Endothelial cell of umbilical vein (primary cell): ENCODE data around the gene SOX8. TPM values are rescaled to one million over a fixed set of nuclear protein-coding genes. Genes with fewer than 3 reads are reported as not detected.

ENCODE experiments used
- BruUV-seq: library from RNA; stranded (reverse); fragments of 400-500 nt; replicated peaks from 2 replicates; lab custom pipeline; 2021; lab: Mats Ljungman, UMichigan
- CTCF ChIA-PET: fragments of 300-600, 350-600 bp; sonication (Branson Sonifier 250); formaldehyde crosslinking; loops from one replicate; lab custom pipeline; 2021; ENCODE audit warnings: antibody characterized with exemption, inconsistent platforms; lab: Charles Lee
- POLR2A ChIA-PET: fragments of 300-600, 350-600 bp; sonication (Branson Sonifier 250); formaldehyde crosslinking; loops from one replicate; lab custom pipeline; 2021; ENCODE audit warnings: antibody characterized with exemption, inconsistent platforms; lab: Charles Lee
- DNase-seq: peaks from one replicate; pipeline ENCODE4 v3.0.0-alpha.2; 2011; ENCODE audit warnings: low read depth, low spot score
- FAIRE-seq: peaks from 2 replicates; lab custom pipeline; 2011; peaks lifted over from hg19 to GRCh38; lab: Jason Lieb, UNC
- H2AFZ ChIP-seq: 2 replicates; pipeline ENCODE4 v1.6.0; 2012; ENCODE audit warnings: low read depth, low read length, control low read depth, inconsistent platforms
- H3K27ac ChIP-seq: 2 replicates; pipeline ENCODE4 v1.5.1; 2011; ENCODE audit warnings: low read depth, mild to moderate bottlenecking, control low read depth, low read length, moderate library complexity; ENCODE audit not compliant: insufficient read depth
- H3K27me3 ChIP-seq, 2 experiments: 2 replicates each; pipeline versions ENCODE4 v1.6.0 to v1.6.1; 2011; ENCODE audit warnings: low read length in 2 of 2, mixed read lengths in 1 of 2; ENCODE audit not compliant: control insufficient read depth in 2 of 2, insufficient read depth in 2 of 2
- H3K36me3 ChIP-seq, 2 experiments: 2 replicates in 1 of 2; 3 replicates in 1 of 2; pipeline ENCODE4 v1.5.1; 2011; ENCODE audit warnings: low read length in 2 of 2, mild to moderate bottlenecking in 1 of 2, moderate library complexity in 1 of 2; ENCODE audit not compliant: control insufficient read depth in 2 of 2, insufficient read depth in 2 of 2; ENCODE audit errors: extremely low read depth in 1 of 2
- H3K4me1 ChIP-seq: 3 replicates; pipeline ENCODE4 v1.5.1; 2011; ENCODE audit warnings: mild to moderate bottlenecking, low read length; ENCODE audit not compliant: control insufficient read depth, insufficient read depth; ENCODE audit errors: extremely low read depth
- H3K4me2 ChIP-seq: 2 replicates; pipeline ENCODE4 v1.6.1; 2011; ENCODE audit warnings: low read length, control low read depth, mixed read lengths; ENCODE audit not compliant: insufficient read depth
- H3K4me3 ChIP-seq, 3 experiments: fragments of 200-600 bp in 1 of 3; sonication (generic), shearing (Covaris generic) in 1 of 3; replicated peaks in 1 of 3; 2 replicates each; pipeline ENCODE4 v1.5.1; 2011 to 2016; ENCODE audit warnings: control low read depth in 3 of 3, low read length in 3 of 3, mild to moderate bottlenecking in 2 of 3, inconsistent platforms in 1 of 3, low read depth in 1 of 3, moderate library complexity in 1 of 3; ENCODE audit not compliant: insufficient read depth in 1 of 3
- H3K79me2 ChIP-seq: 2 replicates; pipeline ENCODE4 v1.6.0; 2012; ENCODE audit warnings: low read length, inconsistent platforms; ENCODE audit not compliant: control insufficient read depth, insufficient read depth
- H3K9ac ChIP-seq: replicated peaks from 2 replicates; pipeline ENCODE3; 2011; ENCODE audit warnings: low read length, control low read depth; ENCODE audit not compliant: insufficient read depth; ENCODE audit errors: extremely low read depth
- H3K9me1 ChIP-seq: replicated peaks from 3 replicates; pipeline ENCODE4 v1.6.0; 2011; ENCODE audit warnings: mild to moderate bottlenecking, low read length; ENCODE audit not compliant: control insufficient read depth, insufficient read depth; ENCODE audit errors: extremely low read depth
- H3K9me3 ChIP-seq: replicated peaks from 2 replicates; pipeline ENCODE4 v1.5.1; 2012; ENCODE audit warnings: low read length, inconsistent platforms; ENCODE audit not compliant: control insufficient read depth, insufficient read depth
- H4K20me1 ChIP-seq: replicated peaks from 2 replicates; pipeline ENCODE3; 2011; ENCODE audit warnings: mild to moderate bottlenecking, low read length; ENCODE audit not compliant: control insufficient read depth, insufficient read depth; ENCODE audit errors: extremely low read depth
- EZH2 ChIP-seq: IDR thresholded peaks from 2 replicates; pipeline ENCODE4 v1.6.1; 2012; ENCODE audit warnings: borderline replicate concordance, low read depth, mild to moderate bottlenecking, moderate library complexity, low read length, inconsistent platforms; ENCODE audit not compliant: severe bottlenecking
- FOS ChIP-seq: IDR thresholded peaks from 2 replicates; pipeline ENCODE4 v1.6.1; 2011; ENCODE audit warnings: mild to moderate bottlenecking, low read length, moderate library complexity, borderline replicate concordance; ENCODE audit not compliant: insufficient read depth
- GATA2 ChIP-seq: IDR thresholded peaks from 2 replicates; pipeline ENCODE4 v1.7.0; 2011; ENCODE audit warnings: low read depth, mild to moderate bottlenecking, moderate library complexity, mixed read lengths, low read length; ENCODE audit not compliant: insufficient read length, insufficient read depth
- JUN ChIP-seq: IDR thresholded peaks from 2 replicates; pipeline ENCODE4 v1.6.1; 2011; ENCODE audit warnings: borderline replicate concordance, low read depth; ENCODE audit not compliant: insufficient read length, insufficient read depth
- MYC ChIP-seq: IDR thresholded peaks from one replicate; pipeline ENCODE4 v1.6.1; 2011; ENCODE audit warnings: mild to moderate bottlenecking, low read depth, low read length
- POLR2A ChIP-seq: IDR thresholded peaks from 2 replicates; pipeline ENCODE4 v1.6.1; 2012; ENCODE audit warnings: low read depth, mild to moderate bottlenecking, control low read depth, low read length
- POLR2AphosphoS5 ChIP-seq: IDR thresholded peaks from 2 replicates; pipeline ENCODE4 v1.6.1; 2012; ENCODE audit warnings: low read depth, mild to moderate bottlenecking, control low read depth, low read length, moderate library complexity; ENCODE audit not compliant: insufficient read depth
- dilution Hi-C: fragments of 300-500 bp; cut with MboI; formaldehyde crosslinking; loops from one replicate; pipeline ENCODE4 v1.15.0; 2019; ENCODE audit warnings: low sequenced_read_pairs; ENCODE audit not compliant: extremely low pct_ligation_motif_present
- intact Hi-C: fragments of 100-400 bp; cut with micrococcal nuclease; formaldehyde crosslinking; loops from one replicate; pipeline ENCODE4 v1.10.0; 2022
- polyA plus RNA-seq, 4 experiments: library from polyadenylated mRNA; depleted of rRNA in 3 of 4; stranded (reverse) in 3 of 4; unstranded in 1 of 4; fragments of >200 nt; gene quantifications; 2 replicates each; pipeline versions ENCODE4 v1.2.1 to v1.2.3, GENCODE V29; 2011 to 2012; ENCODE audit warnings: missing spikeins in 1 of 4
- total RNA-seq: library from RNA; stranded (reverse); gene quantifications from 2 replicates; pipeline ENCODE4 v1.2.3, GENCODE V29; 2021
- TF ChIP-seq, protein P1 (sequence below), 2 donors: IDR thresholded peaks; 1 replicate in 1 of 2; 2 replicates in 1 of 2; pipeline ENCODE4 v1.5.1; 2011; ENCODE audit warnings: low read length in 2 of 2, mild to moderate bottlenecking in 2 of 2, moderate library complexity in 2 of 2, control low read depth in 1 of 2, inconsistent platforms in 1 of 2, low read depth in 1 of 2; ENCODE audit not compliant: insufficient read depth in 1 of 2; ENCODE audit errors: extremely low read depth in 1 of 2
- TF ChIP-seq, protein P2 (sequence below): IDR thresholded peaks from 2 replicates; pipeline ENCODE4 v1.6.1; 2011; ENCODE audit not compliant: insufficient read depth, insufficient read length

SOX8 gene
- total and polyA plus RNA-seq, 2 donors (not counting 3 experiments of a cell fraction or from before 2014, with no cell fraction given): 0.52 to 0.53 TPM

DNA sequence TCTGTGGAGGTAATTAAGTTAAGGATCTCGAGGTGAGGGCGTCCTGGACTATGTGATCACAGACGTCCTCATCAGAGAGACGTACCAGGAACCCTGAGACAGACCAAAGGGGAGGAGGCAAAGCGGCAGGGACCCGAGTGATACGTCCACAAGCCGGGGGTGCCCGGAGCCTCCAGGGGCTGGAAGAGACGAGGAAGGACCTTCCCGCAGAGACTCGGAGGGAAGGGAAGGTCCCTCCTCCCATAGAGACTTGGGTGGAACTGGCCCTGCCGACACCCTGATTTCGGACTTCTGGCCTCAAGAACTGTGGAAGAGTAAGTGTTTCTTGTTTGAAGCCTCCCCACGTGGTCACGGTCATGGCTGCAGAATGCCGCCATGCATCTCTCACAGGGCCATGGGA is 41.6 kb upstream of the SOX8 start:
- Histone ChIP-seq H3K9ac (no peak overlapping the region), H3K27ac (no peak overlapping the region), H4K20me1 (peaks cover 2% of the 10 kb centered on the region), H3K4me1 (no peaks in the 10 kb centered on the region), H3K36me3 (no peaks in the 10 kb centered on the region), H3K79me2 (no peaks in the 10 kb centered on the region), H3K9me3 (peaks cover 3% of the 10 kb centered on the region), H2AFZ (no peak overlapping the region), H3K4me2 (no peak overlapping the region), H3K27me3 (no peaks in the 10 kb centered on the region), H3K9me1 (no peaks in the 10 kb centered on the region), H3K4me3 (no peak overlapping the region)
- BruUV-seq: no TSS peak
- dilution Hi-C loops (no loop called here), intact Hi-C loops (no loop called here)
- no peak for TF ChIP-seq EZH2
- no peak for TF ChIP-seq GATA2
- no peak for TF ChIP-seq MYC
- no peak for TF ChIP-seq POLR2AphosphoS5
- FAIRE-seq (no peak), DNase-seq (no peak)
- ChIA-PET POLR2A (no interaction called here), CTCF (no interaction called here)

DNA sequence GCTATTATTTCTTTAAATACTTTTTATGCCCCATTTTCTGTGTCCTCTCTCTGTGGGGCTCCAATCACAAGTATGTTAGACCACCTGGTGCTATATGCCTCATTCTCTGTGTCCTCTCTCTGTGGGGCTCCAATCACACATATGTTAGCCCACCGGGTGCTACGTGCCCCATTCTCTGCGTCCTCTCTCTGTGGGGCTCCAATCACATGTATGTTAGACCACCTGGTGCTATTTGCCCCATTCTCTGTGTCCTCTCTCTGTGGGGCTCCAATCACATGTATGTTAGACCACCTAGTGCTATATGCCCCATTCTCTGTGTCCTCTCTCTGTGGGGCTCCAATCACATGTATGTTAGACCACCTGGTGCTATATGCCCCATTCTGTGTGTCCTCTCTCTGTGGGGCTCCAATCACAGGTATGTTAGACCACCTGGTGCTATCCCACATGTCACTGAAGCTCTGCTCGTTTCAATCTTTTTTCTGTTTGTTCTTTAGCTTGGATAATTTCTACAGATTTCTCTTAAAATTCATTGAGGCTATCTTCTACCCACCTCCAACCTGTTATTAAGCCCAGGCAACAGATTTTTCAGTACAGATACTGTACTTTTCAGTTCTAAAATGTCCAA is 39.0 kb upstream of the SOX8 start:
- no peak for TF ChIP-seq EZH2
- TF ChIP-seq POLR2AphosphoS5: no peak
- TF ChIP-seq MYC: no peak
- TF ChIP-seq JUN: no peak
- TF ChIP-seq, protein P1, sequence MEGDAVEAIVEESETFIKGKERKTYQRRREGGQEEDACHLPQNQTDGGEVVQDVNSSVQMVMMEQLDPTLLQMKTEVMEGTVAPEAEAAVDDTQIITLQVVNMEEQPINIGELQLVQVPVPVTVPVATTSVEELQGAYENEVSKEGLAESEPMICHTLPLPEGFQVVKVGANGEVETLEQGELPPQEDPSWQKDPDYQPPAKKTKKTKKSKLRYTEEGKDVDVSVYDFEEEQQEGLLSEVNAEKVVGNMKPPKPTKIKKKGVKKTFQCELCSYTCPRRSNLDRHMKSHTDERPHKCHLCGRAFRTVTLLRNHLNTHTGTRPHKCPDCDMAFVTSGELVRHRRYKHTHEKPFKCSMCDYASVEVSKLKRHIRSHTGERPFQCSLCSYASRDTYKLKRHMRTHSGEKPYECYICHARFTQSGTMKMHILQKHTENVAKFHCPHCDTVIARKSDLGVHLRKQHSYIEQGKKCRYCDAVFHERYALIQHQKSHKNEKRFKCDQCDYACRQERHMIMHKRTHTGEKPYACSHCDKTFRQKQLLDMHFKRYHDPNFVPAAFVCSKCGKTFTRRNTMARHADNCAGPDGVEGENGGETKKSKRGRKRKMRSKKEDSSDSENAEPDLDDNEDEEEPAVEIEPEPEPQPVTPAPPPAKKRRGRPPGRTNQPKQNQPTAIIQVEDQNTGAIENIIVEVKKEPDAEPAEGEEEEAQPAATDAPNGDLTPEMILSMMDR (IDR thresholded peaks at IDR 0.05; ENCODE audit: extremely low read depth in 1 of 2, insufficient read depth in 1 of 2, low read depth in 1 of 2, low read length in 2 of 2): no peak
- TF ChIP-seq, protein P2, sequence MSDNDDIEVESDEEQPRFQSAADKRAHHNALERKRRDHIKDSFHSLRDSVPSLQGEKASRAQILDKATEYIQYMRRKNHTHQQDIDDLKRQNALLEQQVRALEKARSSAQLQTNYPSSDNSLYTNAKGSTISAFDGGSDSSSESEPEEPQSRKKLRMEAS: no peak
- TF ChIP-seq FOS: no peak
- no peak for TF ChIP-seq POLR2A
- no peak for TF ChIP-seq GATA2
- FAIRE-seq (no peak), DNase-seq (no peak)

More for the DNA sequence above, 39.0 kb upstream of the SOX8 start:
- peaks cover 3% of the 10 kb centered on the region for H3K9me3 ChIP-seq
- ChIA-PET POLR2A (interaction anchor here (0.7 kb wide), 1 partner anchor 67 kb away, joined by 4 read pairs; no protein-coding TSS in a partner anchor), CTCF (no interaction called here)
- H3K27ac ChIP-seq: no peak overlapping the region
- dilution Hi-C loops (no loop called here), intact Hi-C loops (no loop called here)
- no peak overlapping the region for H3K9ac ChIP-seq
- H3K27me3 ChIP-seq: no peaks in the 10 kb centered on the region
- no peak overlapping the region for H3K4me2 ChIP-seq
- H3K4me3 ChIP-seq: no peak overlapping the region
- no TSS peak for BruUV-seq
- no peaks in the 10 kb centered on the region for H3K79me2 ChIP-seq
- H2AFZ ChIP-seq: no peak overlapping the region
- no peaks in the 10 kb centered on the region for H3K9me1 ChIP-seq
- H3K36me3 ChIP-seq: no peaks in the 10 kb centered on the region
- H3K4me1 ChIP-seq: no peaks in the 10 kb centered on the region
- H4K20me1 ChIP-seq: no peaks in the 10 kb centered on the region
